H1 (cell line): ENCODE data around the gene ARID5B. TPM values are rescaled to one million over a fixed set of nuclear protein-coding genes. Genes with fewer than 3 reads are reported as not detected.

Experiments used
- CTCF ChIA-PET: fragments of 300-600 bp; sonication (Branson Sonifier 250); formaldehyde crosslinking; loops from one replicate; lab custom pipeline; 2021; ENCODE audit not compliant: partially characterized antibody; lab: Charles Lee
- POLR2A ChIA-PET: fragments of 300-600 bp; sonication (Branson Sonifier 250); formaldehyde crosslinking; loops from one replicate; lab custom pipeline; 2021; ENCODE audit warnings: inconsistent platforms; ENCODE audit not compliant: partially characterized antibody; lab: Charles Lee
- DNase-seq, 2 experiments: peaks; one replicate each; pipeline versions ENCODE4 v3.0.0 to v3.0.0-alpha.2; 2010 to 2022; ENCODE audit warnings: low spot score in 2 of 2, low read depth in 1 of 2, mixed read lengths in 1 of 2
- FAIRE-seq: peaks from 2 replicates; lab custom pipeline; 2011; peaks lifted over from hg19 to GRCh38; lab: Jason Lieb, UNC
- H2AFZ ChIP-seq: 2 replicates; pipeline ENCODE4 v1.8.1; 2012; ENCODE audit warnings: low read length, inconsistent platforms
- H2AK5ac ChIP-seq: 2 replicates; pipeline ENCODE4 v1.6.1; 2013; ENCODE audit warnings: low read depth, low read length
- H2BK120ac ChIP-seq: replicated peaks from 2 replicates; pipeline ENCODE3; 2013; ENCODE audit warnings: low read depth, low read length, inconsistent platforms
- H2BK12ac ChIP-seq: 2 replicates; pipeline ENCODE4 v1.6.1; 2013; ENCODE audit warnings: low read depth, low read length
- H2BK15ac ChIP-seq: 2 replicates; pipeline ENCODE4 v1.6.1; 2013; ENCODE audit warnings: low read length
- H2BK20ac ChIP-seq: 2 replicates; pipeline ENCODE4 v1.6.1; 2013; ENCODE audit warnings: low read length
- H2BK5ac ChIP-seq: 2 replicates; pipeline ENCODE4 v1.6.1; 2013; ENCODE audit warnings: low read depth, low read length
- H3K14ac ChIP-seq: 2 replicates; pipeline ENCODE4 v1.6.1; 2013; ENCODE audit warnings: inconsistent platforms; ENCODE audit not compliant: insufficient read length
- H3K18ac ChIP-seq: 2 replicates; pipeline ENCODE4 v1.6.1; 2013; ENCODE audit warnings: low read length; ENCODE audit errors: extremely low read depth
- H3K23ac ChIP-seq: 2 replicates; pipeline ENCODE4 v1.6.1; 2013; ENCODE audit warnings: inconsistent platforms; ENCODE audit not compliant: insufficient read length
- H3K23me2 ChIP-seq: 2 replicates; pipeline ENCODE4 v1.6.1; 2013; ENCODE audit warnings: low read depth, low read length
- H3K27ac ChIP-seq: 2 replicates; pipeline ENCODE4 v1.6.1; 2011; ENCODE audit warnings: low read depth, low read length, inconsistent platforms
- H3K27me3 ChIP-seq, 4 experiments: replicated peaks in 1 of 4; 1 replicate in 1 of 4; 2 replicates in 3 of 4; pipeline versions ENCODE4 v1.6.1 to v1.8.1; 2011 to 2013; ENCODE audit warnings: low read length in 3 of 4, mild to moderate bottlenecking in 3 of 4, inconsistent platforms in 2 of 4, mixed read lengths in 2 of 4, moderate library complexity in 1 of 4; ENCODE audit not compliant: control insufficient read depth in 3 of 4, insufficient read depth in 3 of 4; ENCODE audit errors: extremely low read depth in 1 of 4
- H3K36me3 ChIP-seq, 4 experiments: 2 replicates each; pipeline versions ENCODE4 v1.6.1 to v1.8.1; 2011 to 2013; ENCODE audit warnings: mild to moderate bottlenecking in 4 of 4, low read length in 3 of 4, moderate library complexity in 2 of 4, control low read depth in 1 of 4, inconsistent platforms in 1 of 4; ENCODE audit not compliant: insufficient read depth in 4 of 4, control insufficient read depth in 2 of 4
- H3K4ac ChIP-seq: replicated peaks from 2 replicates; pipeline ENCODE3; 2013; ENCODE audit warnings: low read length, low read depth, mixed read lengths, inconsistent platforms; ENCODE audit not compliant: insufficient read length
- H3K4me1 ChIP-seq, 4 experiments: replicated peaks in 1 of 4; 1 replicate in 1 of 4; 2 replicates in 3 of 4; pipeline versions ENCODE4 v1.6.1 to v1.8.1; 2011 to 2013; ENCODE audit warnings: low read length in 3 of 4, inconsistent platforms in 2 of 4, mixed read lengths in 1 of 4; ENCODE audit not compliant: insufficient read depth in 4 of 4, control insufficient read depth in 3 of 4
- H3K4me2 ChIP-seq, 2 experiments: 2 replicates each; pipeline versions ENCODE4 v1.6.1 to v1.8.1; 2011 to 2013; ENCODE audit warnings: low read depth in 2 of 2, low read length in 2 of 2, control low read depth in 1 of 2, inconsistent platforms in 1 of 2, mild to moderate bottlenecking in 1 of 2; ENCODE audit not compliant: insufficient read depth in 1 of 2
- H3K4me3 ChIP-seq, 4 experiments: fragments of 200-600, 300-600 bp in 1 of 4; sonication (generic), shearing (Covaris generic), sonication (Bioruptor Twin) in 1 of 4; 2 replicates each; pipeline versions ENCODE4 v1.5.1 to v1.8.1; 2011 to 2016; ENCODE audit warnings: low read length in 4 of 4, low read depth in 3 of 4, control low read depth in 2 of 4, inconsistent platforms in 2 of 4, mild to moderate bottlenecking in 2 of 4, mixed read lengths in 1 of 4, moderate library complexity in 1 of 4; ENCODE audit not compliant: insufficient read depth in 2 of 4; ENCODE audit errors: extremely low read depth in 1 of 4
- H3K56ac ChIP-seq: replicated peaks from 2 replicates; pipeline ENCODE3; 2013; ENCODE audit warnings: low read depth, mild to moderate bottlenecking, mixed read lengths, low read length, inconsistent platforms; ENCODE audit not compliant: insufficient read length
- H3K79me1 ChIP-seq: 2 replicates; pipeline ENCODE4 v1.6.1; 2013; ENCODE audit warnings: low read depth, low read length, control low read depth
- H3K79me2 ChIP-seq, 2 experiments: 2 replicates each; pipeline versions ENCODE4 v1.6.1 to v1.8.1; 2012 to 2013; ENCODE audit warnings: low read length in 2 of 2, mild to moderate bottlenecking in 2 of 2, inconsistent platforms in 1 of 2; ENCODE audit not compliant: insufficient read depth in 2 of 2, control insufficient read depth in 1 of 2
- H3K9ac ChIP-seq, 4 experiments: replicated peaks in 1 of 4; 1 replicate in 1 of 4; 2 replicates in 3 of 4; pipeline versions ENCODE4 v1.6.1 to v1.8.1; 2011 to 2013; ENCODE audit warnings: low read depth in 3 of 4, low read length in 3 of 4, control low read depth in 2 of 4, mild to moderate bottlenecking in 2 of 4, moderate library complexity in 2 of 4, inconsistent platforms in 1 of 4; ENCODE audit errors: extremely low read depth in 1 of 4
- H3K9me3 ChIP-seq, 2 experiments: 2 replicates each; pipeline versions ENCODE4 v1.6.1 to v1.8.1; 2012 to 2013; ENCODE audit warnings: mild to moderate bottlenecking in 2 of 2, moderate library complexity in 2 of 2, control low read depth in 1 of 2, inconsistent platforms in 1 of 2, low read depth in 1 of 2, low read length in 1 of 2, mixed read lengths in 1 of 2; ENCODE audit not compliant: insufficient read depth in 2 of 2
- H4K20me1 ChIP-seq, 2 experiments: replicated peaks in 1 of 2; 2 replicates each; pipeline versions ENCODE3 to v1.8.1; 2011 to 2013; ENCODE audit warnings: inconsistent platforms in 2 of 2, low read length in 2 of 2, mild to moderate bottlenecking in 1 of 2; ENCODE audit not compliant: insufficient read depth in 2 of 2, control insufficient read depth in 1 of 2
- H4K5ac ChIP-seq: 2 replicates; pipeline ENCODE4 v1.6.1; 2013; ENCODE audit warnings: low read length, low read depth, mixed read lengths, inconsistent platforms; ENCODE audit not compliant: insufficient read length
- H4K8ac ChIP-seq: 2 replicates; pipeline ENCODE4 v1.8.0; 2013; ENCODE audit warnings: mild to moderate bottlenecking, moderate library complexity, low read length, inconsistent platforms; ENCODE audit not compliant: insufficient read depth; ENCODE audit errors: extremely low read depth
- H4K91ac ChIP-seq: replicated peaks from 2 replicates; pipeline ENCODE3; 2013; ENCODE audit warnings: low read length, mixed read lengths, inconsistent platforms; ENCODE audit not compliant: insufficient read length
- BCL11A ChIP-seq, 2 experiments: IDR thresholded peaks; one replicate each; pipeline ENCODE4 v1.6.1; 2011; ENCODE audit warnings: low read depth in 2 of 2, low read length in 2 of 2, mild to moderate bottlenecking in 2 of 2
- BRCA1 ChIP-seq: IDR thresholded peaks from 2 replicates; pipeline ENCODE4 v1.6.1; 2012; ENCODE audit warnings: low read depth, low read length, improper control_type of control experiment
- E2F6 ChIP-seq: IDR thresholded peaks from 2 replicates; pipeline ENCODE4 v1.6.1; 2012; ENCODE audit warnings: inconsistent platforms
- EGR1 ChIP-seq: IDR thresholded peaks from 2 replicates; pipeline ENCODE4 v1.6.1; 2011; ENCODE audit warnings: low read depth, low read length, borderline replicate concordance
- POU5F1 ChIP-seq: IDR thresholded peaks from 2 replicates; pipeline ENCODE4 v1.6.1; 2011; ENCODE audit warnings: low read depth, mild to moderate bottlenecking, low read length, moderate library complexity
- RFX5 ChIP-seq: IDR thresholded peaks from 2 replicates; pipeline ENCODE4 v1.6.1; 2011; ENCODE audit warnings: low read depth, low read length, improper control_type of control experiment, borderline replicate concordance
- SAP30 ChIP-seq: fragments of 300-600 bp; sonication (generic); IDR thresholded peaks from 2 replicates; pipeline ENCODE4 v1.7.1; 2012; ENCODE audit warnings: low read length, moderate library complexity, mild to moderate bottlenecking, inconsistent platforms; ENCODE audit not compliant: insufficient read depth, insufficient replicate concordance
- SIRT6 ChIP-seq: IDR thresholded peaks from one replicate; pipeline ENCODE4 v1.7.1; 2012; ENCODE audit warnings: low read length, inconsistent platforms
- SP4 ChIP-seq: IDR thresholded peaks from 2 replicates; pipeline ENCODE4 v1.6.1; 2012; ENCODE audit warnings: low read length, inconsistent platforms
- SUZ12 ChIP-seq: fragments of 200-600 bp; sonication (generic); IDR thresholded peaks from 2 replicates; pipeline ENCODE4 v1.6.1; 2012; ENCODE audit warnings: mild to moderate bottlenecking, inconsistent platforms, low read length, moderate library complexity, mixed read lengths
- TCF12 ChIP-seq: IDR thresholded peaks from 2 replicates; pipeline ENCODE4 v1.6.1; 2011; ENCODE audit warnings: low read depth, mild to moderate bottlenecking, low read length
- WGBS, 2 experiments: shearing (Covaris generic) in 1 of 2; methylation state at CpG; one replicate each; pipeline versions ENCODE4 v1.1.6 to v1.1.7; 2013 to 2015; ENCODE audit warnings: low lambda C conversion rate in 2 of 2, mixed read lengths in 2 of 2, inconsistent platforms in 1 of 2, low coverage in 1 of 2, missing lambda C conversion rate in 1 of 2; ENCODE audit not compliant: insufficient replicate concordance in 2 of 2, insufficient coverage in 1 of 2, insufficient read length in 1 of 2; ENCODE audit errors: extremely low coverage in 1 of 2, missing lambda C conversion rate in 1 of 2; 5-methylcytosine and 5-hydroxymethylcytosine counted together
- polyA plus RNA-seq, 7 experiments: library from polyadenylated mRNA; depleted of rRNA in 3 of 7; stranded (reverse) in 5 of 7; unstranded in 2 of 7; fragments of >200 nt in 5 of 7; fragments of 200-250 nt in 2 of 7; gene quantifications; 1 replicate in 5 of 7; 2 replicates in 1 of 7; 4 replicates in 1 of 7; pipeline versions ENCODE4 v1.2.1 to v1.2.3, GENCODE V29; 2011 to 2013; ENCODE audit warnings: missing spikeins in 2 of 7, mixed read lengths in 2 of 7
- total RNA-seq: library from RNA; stranded (reverse); fragmentation: NEBNext Ultra II Directional; extraction: Animal tissue kit (Norgen Biotek cat#: 25700); gene quantifications from 2 replicates; pipeline ENCODE4 v1.2.1, GENCODE V29; 2021
- TF ChIP-seq, protein P1 (sequence below): IDR thresholded peaks from 2 replicates; pipeline ENCODE4 v1.6.1; 2012; ENCODE audit warnings: inconsistent platforms

Gene ARID5B
- total and polyA plus RNA-seq, 2 of the 8 experiments (the other 6 are each of a cell fraction or from before 2014, with no cell fraction given), result 0.21 to 1.1 TPM

- no peak overlapping the region for H2BK20ac ChIP-seq
- no peak overlapping the region for H3K14ac ChIP-seq
- POLR2A ChIA-PET, result no interaction called here
- H3K27me3 ChIP-seq, result no peaks in the 10 kb centered on the region
- H4K8ac ChIP-seq, result no peak overlapping the region
- no peaks in the 10 kb centered on the region for H3K36me3 ChIP-seq
- no peak overlapping the region for H2AFZ ChIP-seq
- no peak overlapping the region for H3K4ac ChIP-seq
- no peak for FAIRE-seq
- no peaks in the 10 kb centered on the region for H3K9me3 ChIP-seq
- TF ChIP-seq SAP30 (no peak), SP4 (no peak), SIRT6 (no peak), BRCA1 (no peak), TCF12 (no peak), EGR1 (no peak), BCL11A (IDR thresholded peaks at IDR 0.05; ENCODE audit: low read depth in 2 of 2, low read length in 2 of 2) (no peak), E2F6 (no peak), RFX5 (no peak), POU5F1 (no peak), SUZ12 (no peak)
- TF ChIP-seq, protein P1, sequence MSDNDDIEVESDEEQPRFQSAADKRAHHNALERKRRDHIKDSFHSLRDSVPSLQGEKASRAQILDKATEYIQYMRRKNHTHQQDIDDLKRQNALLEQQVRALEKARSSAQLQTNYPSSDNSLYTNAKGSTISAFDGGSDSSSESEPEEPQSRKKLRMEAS, result no peak
- no peak overlapping the region for H3K4me2 ChIP-seq
- H3K27ac ChIP-seq, result no peak overlapping the region
- no peaks in the 10 kb centered on the region for H3K79me2 ChIP-seq
- CTCF ChIA-PET, result interaction anchor here (1.0 to 1.2 kb wide), 2 partner anchors 39 to 102 kb away, joined by 3 to 4 read pairs; no protein-coding TSS in a partner anchor
- H2AK5ac ChIP-seq, result no peak overlapping the region
- 60% methylated on average over 3 of the region's 3 CpGs; no CpG with 5 or more reads in 1 of the 2 experiments for WGBS, 2 experiments
- no peaks in the 10 kb centered on the region for H3K79me1 ChIP-seq
- H3K4me1 ChIP-seq, result no peaks in the 10 kb centered on the region
- peaks cover 1% of the 10 kb centered on the region; the same call in 1 of the 2 replicates for H3K23me2 ChIP-seq
- H3K56ac ChIP-seq, result no peak overlapping the region
- no peak overlapping the region for H4K91ac ChIP-seq
- no peak overlapping the region for H3K4me3 ChIP-seq
- H3K23ac ChIP-seq, result no peak overlapping the region
- no peak overlapping the region for H3K9ac ChIP-seq
- H4K5ac ChIP-seq, result no peak overlapping the region
- no peak overlapping the region for H2BK5ac ChIP-seq
- no peak overlapping the region for H2BK12ac ChIP-seq
- no peak for DNase-seq
- no peaks in the 10 kb centered on the region for H4K20me1 ChIP-seq
- no peak overlapping the region for H3K18ac ChIP-seq
- no peak overlapping the region for H2BK120ac ChIP-seq
- H2BK15ac ChIP-seq, result no peak overlapping the region
Measured at GRCh38 chr10:61936770-61937169, 35.3 kb downstream of the ARID5B start.
